SK-N-SH treated with all-trans-retinoic acid at 6 μM for 48 hours (cell line): ENCODE measurements around the gene CYP27B1.

Experiments
- PATZ1 ChIP-seq: fragments of 250-450 bp; sonication (Bioruptor Pico); IDR thresholded peaks from 2 replicates; pipeline ENCODE4 v1.8.0; 2020; ENCODE audit warnings: mild to moderate bottlenecking, moderate library complexity, borderline replicate concordance
- TCF4 ChIP-seq: fragments of 250-450 bp; sonication (Bioruptor Pico); IDR thresholded peaks from 2 replicates; pipeline ENCODE4 v1.8.0; 2021; ENCODE audit warnings: mild to moderate bottlenecking, moderate library complexity, borderline replicate concordance
- TSHZ2 ChIP-seq: fragments of 250-450 bp; sonication (Bioruptor Pico); IDR thresholded peaks from 2 replicates; pipeline ENCODE4 v1.5.0; 2020; ENCODE audit warnings: mild to moderate bottlenecking, moderate library complexity
- ZFP3 ChIP-seq: fragments of 250-450 bp; sonication (Bioruptor Pico); IDR thresholded peaks from 2 replicates; pipeline ENCODE4 v1.5.0; 2020; ENCODE audit warnings: mild to moderate bottlenecking, moderate library complexity

- TF ChIP-seq ZFP3 (CRISPR knock-in tag) (no peak), TCF4 (CRISPR knock-in tag) (no peak), PATZ1 (no peak), TSHZ2 (no peak)
Observed at GRCh38 chr12:57796996-57797395, 30.1 kb upstream of the CYP27B1 start.
